ENCODE results near the gene FZD2. TPM values are rescaled to one million over a fixed set of nuclear protein-coding genes. Genes with fewer than 3 reads are reported as not detected.
A peak's percentile ranks its signal among the peaks of the same experiment; 100 is the strongest.

FZD2 gene
- total and polyA plus RNA-seq, 2 of the 13 experiments (the other 11 are each of a cell fraction or from before 2014, with no cell fraction given) = 0.07 to 0.13 TPM

DNA sequence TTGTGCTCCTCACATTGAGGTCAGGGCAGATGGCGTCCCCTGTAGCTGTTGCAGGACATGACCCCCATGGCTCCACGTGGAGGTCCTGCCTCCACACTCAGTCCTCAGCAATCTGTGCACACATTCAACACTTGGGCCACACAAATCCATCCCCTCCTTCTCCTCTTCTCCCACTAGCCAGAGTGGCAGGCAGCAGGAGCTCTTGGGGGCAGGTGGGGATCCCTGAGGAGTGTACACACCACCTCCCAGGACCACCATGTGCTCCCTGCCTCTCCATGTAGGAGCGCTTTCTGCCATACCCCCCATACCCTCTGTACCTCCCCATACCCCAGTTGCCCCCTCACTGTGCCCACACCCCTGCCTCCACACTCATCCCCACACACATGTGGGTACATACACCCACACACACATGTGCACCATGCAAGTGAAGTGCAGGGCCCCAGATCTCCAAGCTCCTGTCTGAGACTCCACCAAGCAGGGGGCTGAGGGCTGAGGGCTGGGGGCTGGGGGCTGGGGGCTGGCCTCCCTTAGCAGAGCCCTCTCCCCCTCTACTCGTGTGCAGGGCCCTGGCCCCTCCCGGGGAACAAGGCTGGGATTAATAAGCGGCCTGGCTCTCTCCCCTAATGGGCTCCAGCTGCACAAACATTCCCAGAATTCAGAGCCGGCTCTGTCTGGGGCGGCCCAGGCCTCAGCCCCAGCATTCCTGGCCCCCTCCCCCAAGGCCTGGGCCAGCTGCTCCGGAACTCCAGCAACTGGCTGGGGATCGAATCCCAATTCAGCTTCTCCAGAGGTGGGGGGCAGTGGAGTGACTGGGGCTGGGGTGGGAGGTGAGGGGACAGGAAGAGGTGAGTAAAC lies 50.8 kb downstream of the FZD2 start (continued):
- TF ChIP-seq, protein P1, sequence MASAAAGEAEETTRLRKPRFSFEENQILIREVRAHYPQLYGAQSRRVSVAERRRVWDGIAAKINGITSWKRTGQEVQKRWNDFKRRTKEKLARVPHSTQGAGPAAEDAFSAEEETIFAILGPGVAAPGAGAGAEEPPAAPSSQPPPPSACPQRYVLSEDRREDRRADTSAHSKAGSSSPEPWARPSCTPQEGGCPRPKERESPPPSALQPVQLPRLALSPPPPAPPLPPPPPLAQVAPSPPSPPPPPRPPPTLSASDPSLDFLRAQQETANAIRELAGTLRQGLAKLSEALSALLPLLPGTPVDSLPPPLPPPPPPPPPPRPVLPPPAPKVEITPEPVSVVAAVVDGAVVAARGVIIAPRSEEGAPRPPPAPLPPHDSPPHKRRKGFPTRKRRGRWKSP (CRISPR knock-in tag; IDR thresholded peaks at IDR 0.05) = no peak
- no peak for TF ChIP-seq ZBTB7B (CRISPR knock-in tag; IDR thresholded peaks at IDR 0.05)
- TF ChIP-seq, protein P2, sequence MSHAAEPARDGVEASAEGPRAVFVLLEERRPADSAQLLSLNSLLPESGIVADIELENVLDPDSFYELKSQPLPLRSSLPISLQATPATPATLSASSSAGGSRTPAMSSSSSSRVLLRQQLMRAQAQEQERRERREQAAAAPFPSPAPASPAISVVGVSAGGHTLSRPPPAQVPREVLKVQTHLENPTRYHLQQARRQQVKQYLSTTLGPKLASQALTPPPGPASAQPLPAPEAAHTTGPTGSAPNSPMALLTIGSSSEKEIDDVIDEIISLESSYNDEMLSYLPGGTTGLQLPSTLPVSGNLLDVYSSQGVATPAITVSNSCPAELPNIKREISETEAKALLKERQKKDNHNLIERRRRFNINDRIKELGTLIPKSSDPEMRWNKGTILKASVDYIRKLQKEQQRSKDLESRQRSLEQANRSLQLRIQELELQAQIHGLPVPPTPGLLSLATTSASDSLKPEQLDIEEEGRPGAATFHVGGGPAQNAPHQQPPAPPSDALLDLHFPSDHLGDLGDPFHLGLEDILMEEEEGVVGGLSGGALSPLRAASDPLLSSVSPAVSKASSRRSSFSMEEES (CRISPR knock-in tag; IDR thresholded peaks at IDR 0.05) = no peak
- TF ChIP-seq, protein P3, sequence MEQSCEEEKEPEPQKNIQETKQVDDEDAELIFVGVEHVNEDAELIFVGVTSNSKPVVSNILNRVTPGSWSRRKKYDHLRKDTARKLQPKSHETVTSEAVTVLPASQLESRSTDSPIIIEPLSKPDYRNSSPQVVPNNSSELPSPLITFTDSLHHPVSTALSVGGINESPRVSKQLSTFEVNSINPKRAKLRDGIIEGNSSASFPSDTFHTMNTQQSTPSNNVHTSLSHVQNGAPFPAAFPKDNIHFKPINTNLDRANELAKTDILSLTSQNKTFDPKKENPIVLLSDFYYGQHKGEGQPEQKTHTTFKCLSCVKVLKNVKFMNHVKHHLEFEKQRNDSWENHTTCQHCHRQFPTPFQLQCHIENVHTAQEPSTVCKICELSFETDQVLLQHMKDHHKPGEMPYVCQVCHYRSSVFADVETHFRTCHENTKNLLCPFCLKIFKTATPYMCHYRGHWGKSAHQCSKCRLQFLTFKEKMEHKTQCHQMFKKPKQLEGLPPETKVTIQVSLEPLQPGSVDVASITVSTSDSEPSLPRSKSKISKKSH (CRISPR knock-in tag; IDR thresholded peaks at IDR 0.05; ENCODE audit: borderline replicate concordance) = no peak
- TF ChIP-seq, protein P4, sequence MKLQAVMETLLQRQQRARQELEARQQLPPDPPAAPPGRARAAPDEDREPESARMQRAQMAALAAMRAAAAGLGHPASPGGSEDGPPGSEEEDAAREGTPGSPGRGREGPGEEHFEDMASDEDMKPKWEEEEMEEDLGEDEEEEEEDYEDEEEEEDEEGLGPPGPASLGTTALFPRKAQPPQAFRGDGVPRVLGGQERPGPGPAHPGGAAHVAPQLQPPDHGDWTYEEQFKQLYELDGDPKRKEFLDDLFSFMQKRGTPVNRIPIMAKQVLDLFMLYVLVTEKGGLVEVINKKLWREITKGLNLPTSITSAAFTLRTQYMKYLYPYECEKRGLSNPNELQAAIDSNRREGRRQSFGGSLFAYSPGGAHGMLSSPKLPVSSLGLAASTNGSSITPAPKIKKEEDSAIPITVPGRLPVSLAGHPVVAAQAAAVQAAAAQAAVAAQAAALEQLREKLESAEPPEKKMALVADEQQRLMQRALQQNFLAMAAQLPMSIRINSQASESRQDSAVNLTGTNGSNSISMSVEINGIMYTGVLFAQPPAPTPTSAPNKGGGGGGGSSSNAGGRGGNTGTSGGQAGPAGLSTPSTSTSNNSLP (IDR thresholded peaks at IDR 0.05; ENCODE audit: low read depth, low read length) = no peak
- TF ChIP-seq ZFY (CRISPR knock-in tag; IDR thresholded peaks at IDR 0.05) = peak; percentile 22; the same call in 1 of the 2 replicates
- peak; percentile 78 for TF ChIP-seq TEAD3 (CRISPR knock-in tag; optimal IDR thresholded peaks at IDR 0.05; ENCODE audit: borderline replicate concordance)
- TF ChIP-seq, protein P5, sequence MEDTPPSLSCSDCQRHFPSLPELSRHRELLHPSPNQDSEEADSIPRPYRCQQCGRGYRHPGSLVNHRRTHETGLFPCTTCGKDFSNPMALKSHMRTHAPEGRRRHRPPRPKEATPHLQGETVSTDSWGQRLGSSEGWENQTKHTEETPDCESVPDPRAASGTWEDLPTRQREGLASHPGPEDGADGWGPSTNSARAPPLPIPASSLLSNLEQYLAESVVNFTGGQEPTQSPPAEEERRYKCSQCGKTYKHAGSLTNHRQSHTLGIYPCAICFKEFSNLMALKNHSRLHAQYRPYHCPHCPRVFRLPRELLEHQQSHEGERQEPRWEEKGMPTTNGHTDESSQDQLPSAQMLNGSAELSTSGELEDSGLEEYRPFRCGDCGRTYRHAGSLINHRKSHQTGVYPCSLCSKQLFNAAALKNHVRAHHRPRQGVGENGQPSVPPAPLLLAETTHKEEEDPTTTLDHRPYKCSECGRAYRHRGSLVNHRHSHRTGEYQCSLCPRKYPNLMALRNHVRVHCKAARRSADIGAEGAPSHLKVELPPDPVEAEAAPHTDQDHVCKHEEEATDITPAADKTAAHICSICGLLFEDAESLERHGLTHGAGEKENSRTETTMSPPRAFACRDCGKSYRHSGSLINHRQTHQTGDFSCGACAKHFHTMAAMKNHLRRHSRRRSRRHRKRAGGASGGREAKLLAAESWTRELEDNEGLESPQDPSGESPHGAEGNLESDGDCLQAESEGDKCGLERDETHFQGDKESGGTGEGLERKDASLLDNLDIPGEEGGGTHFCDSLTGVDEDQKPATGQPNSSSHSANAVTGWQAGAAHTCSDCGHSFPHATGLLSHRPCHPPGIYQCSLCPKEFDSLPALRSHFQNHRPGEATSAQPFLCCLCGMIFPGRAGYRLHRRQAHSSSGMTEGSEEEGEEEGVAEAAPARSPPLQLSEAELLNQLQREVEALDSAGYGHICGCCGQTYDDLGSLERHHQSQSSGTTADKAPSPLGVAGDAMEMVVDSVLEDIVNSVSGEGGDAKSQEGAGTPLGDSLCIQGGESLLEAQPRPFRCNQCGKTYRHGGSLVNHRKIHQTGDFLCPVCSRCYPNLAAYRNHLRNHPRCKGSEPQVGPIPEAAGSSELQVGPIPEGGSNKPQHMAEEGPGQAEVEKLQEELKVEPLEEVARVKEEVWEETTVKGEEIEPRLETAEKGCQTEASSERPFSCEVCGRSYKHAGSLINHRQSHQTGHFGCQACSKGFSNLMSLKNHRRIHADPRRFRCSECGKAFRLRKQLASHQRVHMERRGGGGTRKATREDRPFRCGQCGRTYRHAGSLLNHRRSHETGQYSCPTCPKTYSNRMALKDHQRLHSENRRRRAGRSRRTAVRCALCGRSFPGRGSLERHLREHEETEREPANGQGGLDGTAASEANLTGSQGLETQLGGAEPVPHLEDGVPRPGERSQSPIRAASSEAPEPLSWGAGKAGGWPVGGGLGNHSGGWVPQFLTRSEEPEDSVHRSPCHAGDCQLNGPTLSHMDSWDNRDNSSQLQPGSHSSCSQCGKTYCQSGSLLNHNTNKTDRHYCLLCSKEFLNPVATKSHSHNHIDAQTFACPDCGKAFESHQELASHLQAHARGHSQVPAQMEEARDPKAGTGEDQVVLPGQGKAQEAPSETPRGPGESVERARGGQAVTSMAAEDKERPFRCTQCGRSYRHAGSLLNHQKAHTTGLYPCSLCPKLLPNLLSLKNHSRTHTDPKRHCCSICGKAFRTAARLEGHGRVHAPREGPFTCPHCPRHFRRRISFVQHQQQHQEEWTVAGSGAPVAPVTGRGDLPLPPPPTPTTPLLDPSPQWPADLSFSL (CRISPR knock-in tag; IDR thresholded peaks at IDR 0.05) = no peak
- no peak for TF ChIP-seq ZNF746 (CRISPR knock-in tag; IDR thresholded peaks at IDR 0.05)
- peak; percentile 69 for TF ChIP-seq ZNF143 (CRISPR knock-in tag; IDR thresholded peaks at IDR 0.05)
- no peak for TF ChIP-seq ZNF10 (CRISPR knock-in tag; IDR thresholded peaks at IDR 0.05; ENCODE audit: borderline replicate concordance, low read depth)
- TF ChIP-seq, protein P6, sequence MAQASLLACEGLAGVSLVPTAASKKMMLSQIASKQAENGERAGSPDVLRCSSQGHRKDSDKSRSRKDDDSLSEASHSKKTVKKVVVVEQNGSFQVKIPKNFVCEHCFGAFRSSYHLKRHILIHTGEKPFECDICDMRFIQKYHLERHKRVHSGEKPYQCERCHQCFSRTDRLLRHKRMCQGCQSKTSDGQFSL (CRISPR knock-in tag; IDR thresholded peaks at IDR 0.05) = no peak
- no peak for TF ChIP-seq HOXA9 (CRISPR knock-in tag; IDR thresholded peaks at IDR 0.05; ENCODE audit: borderline replicate concordance)
- no peak for TF ChIP-seq ZC3H4 (CRISPR knock-in tag; IDR thresholded peaks at IDR 0.05; ENCODE audit: borderline replicate concordance)
- TF ChIP-seq ZNF30 (CRISPR knock-in tag; IDR thresholded peaks at IDR 0.05) = no peak
